ENCODE results near the gene OR2W1.

OR2W1 gene

GRCh38 chr6:29045075-29045474 is at the start of gene OR2W1:
Gene OR2W1, minus strand, starts transcription at chr6:29045175. Its CDS starts 0 bp downstream, at chr6:29045175.
- DNase-seq (ENCODE audit: low read depth, low spot score) = no peak

- DNase-seq (ENCODE audit: low read depth, low spot score) = no peak
Observed at GRCh38 chr6:29092957-29093356, 48.0 kb upstream of the OR2W1 start.

GRCh38 chr6:29087213-29087612 is 42.2 kb upstream of the OR2W1 start, which contains the start of gene OR2B3:
Gene OR2B3, minus strand, starts transcription at chr6:29087313. Its CDS starts 65 bp downstream, at chr6:29087248.
- DNase-seq (ENCODE audit: low read depth, low spot score) = no peak

GRCh38 chr6:29082457-29082856 is 37.5 kb upstream of the OR2W1 start:
- no peak for DNase-seq (ENCODE audit: low read depth, low spot score)

- DNase-seq (ENCODE audit: low read depth, low spot score) = no peak
Observed at GRCh38 chr6:29081312-29081711, 36.3 kb upstream of the OR2W1 start.

GRCh38 chr6:29079203-29079602 is 34.2 kb upstream of the OR2W1 start:
- no peak for DNase-seq (ENCODE audit: low read depth, low spot score)

GRCh38 chr6:29071831-29072723 is 27.1 kb upstream of the OR2W1 start:
- DNase-seq (ENCODE audit: low read depth, low spot score) = no peak

GRCh38 chr6:29051680-29052079 is 6.7 kb upstream of the OR2W1 start:
- DNase-seq (ENCODE audit: low read depth, low spot score) = no peak

- no peak for DNase-seq (ENCODE audit: low read depth, low spot score)
Observed at GRCh38 chr6:29035951-29036350, 9.0 kb downstream of the OR2W1 start.

GRCh38 chr6:29028821-29029220 is 16.2 kb downstream of the OR2W1 start:
- DNase-seq (ENCODE audit: low read depth, low spot score) = no peak

- DNase-seq (ENCODE audit: low read depth, low spot score) = no peak
Observed at GRCh38 chr6:29025927-29026585, 18.9 kb downstream of the OR2W1 start.

- no peak for DNase-seq (ENCODE audit: low read depth, low spot score)
Observed at GRCh38 chr6:29021434-29021833, 23.5 kb downstream of the OR2W1 start.

- DNase-seq (ENCODE audit: low read depth, low spot score) = no peak
Observed at GRCh38 chr6:29019629-29020028, 25.3 kb downstream of the OR2W1 start.

GRCh38 chr6:29017428-29017802 is 27.6 kb downstream of the OR2W1 start:
- DNase-seq (ENCODE audit: low read depth, low spot score) = no peak

GRCh38 chr6:29016559-29017427 is 28.2 kb downstream of the OR2W1 start:
- DNase-seq (ENCODE audit: low read depth, low spot score) = peak; percentile 79

- no peak for DNase-seq (ENCODE audit: low read depth, low spot score)
Observed at GRCh38 chr6:29014729-29015608, 30.0 kb downstream of the OR2W1 start.

- DNase-seq (ENCODE audit: low read depth, low spot score) = no peak
Observed at GRCh38 chr6:29011276-29011734, 33.7 kb downstream of the OR2W1 start.

- DNase-seq (ENCODE audit: low read depth, low spot score) = no peak
Observed at GRCh38 chr6:29009358-29009757, 35.6 kb downstream of the OR2W1 start.

- no peak for DNase-seq (ENCODE audit: low read depth, low spot score)
Observed at GRCh38 chr6:29008089-29008488, 36.9 kb downstream of the OR2W1 start.

- DNase-seq (ENCODE audit: low read depth, low spot score) = no peak
Observed at GRCh38 chr6:29005183-29005885, 39.6 kb downstream of the OR2W1 start, which contains the start of gene ZNF311. Gene ZNF311, minus strand, starts transcription at chr6:29005315. Its CDS starts 1,361 bp downstream, at chr6:29003954.
